ENCODE data around the gene AKT1.

DNA sequence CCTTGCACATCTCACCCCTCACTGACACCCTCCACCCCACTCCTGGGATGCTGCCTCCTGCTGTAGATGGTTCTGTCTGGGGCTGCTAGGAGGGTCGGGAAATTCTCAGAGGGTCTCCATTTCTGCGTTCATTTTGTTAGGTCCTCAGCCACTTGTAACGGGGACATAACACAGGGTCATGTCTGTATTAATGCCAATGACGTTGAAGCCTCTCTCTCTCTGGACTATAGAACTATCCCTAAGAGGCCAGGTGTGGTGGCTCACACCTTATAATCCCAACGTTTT is 28.0 kb downstream of the AKT1 start:
- TF ChIP-seq, protein P1, sequence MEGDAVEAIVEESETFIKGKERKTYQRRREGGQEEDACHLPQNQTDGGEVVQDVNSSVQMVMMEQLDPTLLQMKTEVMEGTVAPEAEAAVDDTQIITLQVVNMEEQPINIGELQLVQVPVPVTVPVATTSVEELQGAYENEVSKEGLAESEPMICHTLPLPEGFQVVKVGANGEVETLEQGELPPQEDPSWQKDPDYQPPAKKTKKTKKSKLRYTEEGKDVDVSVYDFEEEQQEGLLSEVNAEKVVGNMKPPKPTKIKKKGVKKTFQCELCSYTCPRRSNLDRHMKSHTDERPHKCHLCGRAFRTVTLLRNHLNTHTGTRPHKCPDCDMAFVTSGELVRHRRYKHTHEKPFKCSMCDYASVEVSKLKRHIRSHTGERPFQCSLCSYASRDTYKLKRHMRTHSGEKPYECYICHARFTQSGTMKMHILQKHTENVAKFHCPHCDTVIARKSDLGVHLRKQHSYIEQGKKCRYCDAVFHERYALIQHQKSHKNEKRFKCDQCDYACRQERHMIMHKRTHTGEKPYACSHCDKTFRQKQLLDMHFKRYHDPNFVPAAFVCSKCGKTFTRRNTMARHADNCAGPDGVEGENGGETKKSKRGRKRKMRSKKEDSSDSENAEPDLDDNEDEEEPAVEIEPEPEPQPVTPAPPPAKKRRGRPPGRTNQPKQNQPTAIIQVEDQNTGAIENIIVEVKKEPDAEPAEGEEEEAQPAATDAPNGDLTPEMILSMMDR (conservative IDR thresholded peaks at IDR 0.05) = no peak
- TF ChIP-seq ZFX (IDR thresholded peaks at IDR 0.05) = no peak
